ENCODE data around the gene SLC25A46.
A peak's percentile ranks its signal among the peaks of the same experiment; 100 is the strongest.
"Not testable (repeated sequence)": the region's sequence is repeated elsewhere in the genome, so short reads cannot be mapped to it uniquely, and the experiment has no call there.

SLC25A46 gene

DNA sequence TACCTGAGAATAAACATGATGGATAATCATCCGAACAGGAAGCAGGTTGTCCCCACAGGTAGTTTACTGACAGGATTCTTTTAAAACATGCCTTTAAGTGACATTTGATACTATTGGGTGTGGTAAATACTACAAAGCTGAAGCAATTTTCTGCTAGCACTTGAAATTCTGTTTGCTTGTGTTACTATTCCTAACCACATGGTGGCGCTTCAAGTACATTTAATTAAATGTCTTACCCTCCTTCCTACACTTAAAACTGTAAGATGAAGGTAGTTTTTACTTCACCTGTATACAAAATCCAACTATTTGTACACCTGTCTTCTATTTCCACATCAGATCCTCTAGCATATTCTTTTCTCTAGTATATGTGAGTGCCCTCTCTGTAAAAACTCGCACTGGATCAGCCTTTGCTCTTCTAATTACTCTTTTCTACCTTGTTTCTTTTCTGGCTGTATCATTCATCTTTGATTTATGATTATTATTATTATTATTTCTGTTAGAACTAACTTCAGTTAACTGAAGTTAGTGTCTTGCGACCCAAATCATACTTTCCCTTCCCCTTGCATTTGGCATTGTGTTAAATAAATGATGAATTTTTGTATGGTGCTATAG lies 18.4 kb downstream of the SLC25A46 start:
- DNase-seq (ENCODE audit: low read depth) = peak; percentile 7

GRCh38 chr5:110760158-110760557 lies 21.4 kb downstream of the SLC25A46 start:
- no peak for DNase-seq (ENCODE audit: low read depth)

GRCh38 chr5:110768138-110768860 lies 29.5 kb downstream of the SLC25A46 start:
- DNase-seq (ENCODE audit: low read depth) = no peak

DNA sequence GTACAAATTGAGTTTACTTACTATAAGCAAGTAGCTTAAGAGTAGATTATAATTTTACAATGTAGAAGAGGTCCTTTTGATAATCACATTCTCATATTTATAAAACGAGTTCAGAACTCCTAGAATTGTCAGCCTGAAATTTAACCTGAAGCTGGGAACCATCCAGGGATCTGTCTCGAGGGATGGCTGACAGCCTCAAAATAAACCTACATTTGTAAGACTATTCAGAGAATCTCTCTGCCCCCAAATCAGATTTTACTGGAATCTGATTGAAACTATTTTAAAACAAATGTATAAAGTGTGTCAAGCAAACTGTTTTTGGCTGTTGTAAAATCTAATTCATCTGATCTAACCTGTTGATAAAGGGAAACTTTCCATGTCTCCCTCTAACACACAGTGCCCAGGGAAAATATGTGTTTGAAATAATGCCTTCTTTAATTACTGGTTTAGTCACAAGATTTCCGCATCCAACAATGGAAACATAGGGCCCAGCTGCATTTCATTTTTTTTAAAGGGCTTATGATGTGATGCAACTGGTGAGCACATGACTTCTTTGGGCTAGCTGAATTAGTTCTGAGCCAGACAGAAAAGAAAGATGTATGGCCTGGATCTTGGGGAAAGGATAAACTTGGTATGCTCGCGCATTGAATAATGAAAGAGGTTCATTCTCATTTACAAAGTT lies 30.3 kb downstream of the SLC25A46 start:
- no peak for DNase-seq (ENCODE audit: low read depth)

DNA sequence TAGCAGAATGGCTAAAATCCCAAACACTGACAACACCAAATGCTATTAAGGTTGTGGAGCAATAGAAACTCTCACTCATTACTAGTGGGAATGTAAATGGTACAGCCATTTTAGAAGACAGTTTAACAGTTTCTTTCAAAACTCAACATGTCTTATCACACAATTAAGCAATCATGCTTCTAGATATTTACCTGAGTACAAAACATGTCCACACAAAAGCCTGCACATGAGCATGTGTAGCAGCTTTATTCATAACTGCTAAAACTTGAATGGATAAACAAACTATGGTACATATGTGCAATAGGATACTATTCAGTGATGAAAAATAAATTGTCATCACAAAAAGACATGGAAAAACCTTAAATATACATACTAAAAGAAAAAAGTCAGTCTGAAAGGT lies 31.5 kb downstream of the SLC25A46 start:
- no peak for DNase-seq (ENCODE audit: low read depth)

- no peak for DNase-seq (ENCODE audit: low read depth)
Measured at GRCh38 chr5:110784901-110785300, 46.1 kb downstream of the SLC25A46 start.

DNA sequence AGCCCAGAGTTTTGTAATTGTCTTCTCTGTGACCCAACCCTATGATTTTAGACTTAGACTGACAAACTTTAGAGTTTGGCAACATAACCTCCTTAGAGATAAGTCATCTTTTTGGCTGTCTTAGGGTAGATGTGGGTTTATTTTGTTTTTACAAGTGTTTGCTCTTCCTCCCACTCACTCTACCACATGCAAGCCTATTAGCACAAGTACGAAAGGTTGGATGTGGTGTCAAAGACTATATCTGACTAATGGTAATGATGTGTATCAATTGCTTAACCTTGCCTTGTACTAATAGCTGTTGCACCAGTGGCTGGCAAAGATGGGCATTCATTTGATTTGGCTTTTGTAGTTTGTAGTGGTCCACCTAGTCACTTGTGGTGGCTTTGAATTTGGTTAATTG lies 46.5 kb downstream of the SLC25A46 start:
- DNase-seq (ENCODE audit: low read depth) = no peak

DNA sequence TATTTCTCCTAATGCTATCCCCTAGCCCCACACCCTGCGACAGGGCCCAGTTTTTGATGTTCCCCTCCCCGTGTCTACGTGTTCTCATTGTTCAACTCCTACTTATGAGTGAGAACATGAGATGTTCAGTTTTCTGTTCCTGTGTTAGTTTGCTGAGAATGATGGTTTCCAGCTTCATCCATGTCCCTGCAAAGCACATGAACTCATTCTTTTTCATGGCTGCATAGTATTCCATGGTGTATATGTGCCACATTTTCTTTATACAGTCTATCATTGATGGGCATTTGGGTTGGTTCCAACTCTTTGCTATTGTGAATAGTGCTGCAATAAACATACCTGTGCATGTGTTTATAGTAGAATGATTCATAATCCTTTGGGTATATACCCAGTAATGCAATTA lies 49.2 kb downstream of the SLC25A46 start:
- not testable (repeated sequence) for DNase-seq (ENCODE audit: low read depth)

DNA sequence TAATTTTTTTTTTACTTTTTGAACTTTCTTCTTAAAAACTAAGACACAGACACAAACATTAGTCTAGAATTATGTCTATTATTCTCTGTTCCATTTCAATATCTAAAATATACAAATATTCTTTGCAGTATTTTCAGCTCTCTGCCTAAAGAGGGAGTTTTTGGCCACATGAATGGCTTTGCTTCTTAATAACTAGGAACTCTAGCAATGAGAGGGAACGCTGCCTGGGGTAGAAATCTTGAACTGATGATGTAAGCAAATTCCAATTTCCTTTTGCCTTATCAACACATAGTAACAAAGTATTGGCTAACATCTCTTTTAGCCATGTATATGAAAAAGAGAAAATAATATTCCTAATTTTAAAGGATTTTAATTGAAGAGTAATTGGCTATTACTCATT lies 51.9 kb downstream of the SLC25A46 start:
- no peak for DNase-seq (ENCODE audit: low read depth)

GRCh38 chr5:110802998-110803397 lies 64.2 kb downstream of the SLC25A46 start:
- DNase-seq (ENCODE audit: low read depth) = no peak

- DNase-seq (ENCODE audit: low read depth) = no peak
Measured at GRCh38 chr5:110803467-110804326, 64.9 kb downstream of the SLC25A46 start.

DNA sequence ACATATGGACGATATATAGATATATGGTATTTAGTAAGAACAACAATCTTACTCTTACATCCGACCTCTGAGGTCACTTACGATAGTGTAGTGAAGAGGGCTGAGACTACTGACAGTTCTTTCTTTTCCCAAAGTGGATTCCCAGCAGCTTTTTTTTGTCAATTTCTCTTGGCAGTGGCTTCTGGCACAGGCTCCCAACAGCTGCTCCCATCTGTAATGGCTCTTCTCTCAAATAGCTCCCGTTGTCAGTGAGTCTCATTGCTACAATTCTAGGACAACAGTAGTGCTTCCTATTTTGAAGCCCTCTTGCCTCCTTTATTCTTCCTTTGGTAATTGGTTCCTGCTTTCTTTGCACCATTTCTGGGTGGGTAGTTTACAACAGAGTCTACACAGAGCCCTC lies 68.4 kb downstream of the SLC25A46 start:
- DNase-seq (ENCODE audit: low read depth) = no peak

- DNase-seq (ENCODE audit: low read depth) = no peak
Measured at GRCh38 chr5:110809006-110809405, 70.2 kb downstream of the SLC25A46 start.

Data from stimulated activated CD4-positive, alpha-beta T cell treated with anti-CD3 and anti-CD28 coated beads, Interleukin-2, amount 100 ng/mL, for 4 hours (primary cell).